Liver (tissue), 9 donors: ENCODE results near the gene ABHD6. TPM values are rescaled to one million over a fixed set of nuclear protein-coding genes. Genes with fewer than 3 reads are reported as not detected.

Experiments used
- DNase-seq: peaks from one replicate; pipeline ENCODE4 v3.0.0-alpha.2; 2017; ENCODE audit warnings: low spot score
- H3K27ac ChIP-seq, 2 donors: one replicate each; pipeline ENCODE4 v1.7.0; 2013; ENCODE audit warnings: inconsistent platforms in 2 of 2, low read length in 2 of 2, control low read depth in 1 of 2, low read depth in 1 of 2, mild to moderate bottlenecking in 1 of 2
- H3K27me3 ChIP-seq, 4 donors: one replicate each; pipeline versions ENCODE4 v1.6.1 to v1.7.0; 2013; ENCODE audit warnings: low read length in 3 of 4, inconsistent platforms in 1 of 4, mild to moderate bottlenecking in 1 of 4, moderate library complexity in 1 of 4; ENCODE audit not compliant: control insufficient read depth in 4 of 4, insufficient read depth in 4 of 4
- H3K36me3 ChIP-seq, 4 donors: one replicate each; pipeline versions ENCODE4 v1.6.1 to v1.7.0; 2013; ENCODE audit warnings: low read length in 3 of 4, mild to moderate bottlenecking in 3 of 4, low read depth in 1 of 4, moderate library complexity in 1 of 4; ENCODE audit not compliant: control insufficient read depth in 4 of 4, insufficient read depth in 3 of 4
- H3K4me1 ChIP-seq, 4 donors: one replicate each; pipeline versions ENCODE4 v1.6.1 to v1.7.0; 2013; ENCODE audit warnings: low read length in 3 of 4, mild to moderate bottlenecking in 3 of 4, moderate library complexity in 1 of 4; ENCODE audit not compliant: control insufficient read depth in 4 of 4, insufficient read depth in 4 of 4
- H3K4me3 ChIP-seq, 3 donors: one replicate each; pipeline versions ENCODE4 v1.6.1 to v1.7.0; 2013; ENCODE audit warnings: low read length in 3 of 3, control low read depth in 1 of 3, low read depth in 1 of 3, mild to moderate bottlenecking in 1 of 3
- H3K9ac ChIP-seq, 2 donors: one replicate each; pipeline ENCODE4 v1.7.0; 2013; ENCODE audit warnings: low read length in 2 of 2, mild to moderate bottlenecking in 2 of 2, moderate library complexity in 2 of 2, control low read depth in 1 of 2, low read depth in 1 of 2
- H3K9me3 ChIP-seq, 4 donors: one replicate each; pipeline versions ENCODE4 v1.6.1 to v1.7.0; 2013; ENCODE audit warnings: low read length in 3 of 4; ENCODE audit not compliant: control insufficient read depth in 4 of 4
- ATF3 ChIP-seq: IDR thresholded peaks from 2 replicates; pipeline ENCODE4 v1.6.1; 2016; ENCODE audit warnings: antibody characterized with exemption
- FOXA1 ChIP-seq: IDR thresholded peaks from 2 replicates; pipeline ENCODE4 v1.6.1; 2016; ENCODE audit warnings: antibody characterized with exemption
- FOXA2 ChIP-seq: IDR thresholded peaks from 2 replicates; pipeline ENCODE4 v1.6.1; 2016; ENCODE audit warnings: antibody characterized with exemption
- HNF4A ChIP-seq, 2 donors: conservative IDR thresholded peaks; 2 replicates each; pipeline ENCODE4 v1.6.1; 2016; ENCODE audit warnings: antibody characterized with exemption in 2 of 2, mild to moderate bottlenecking in 2 of 2
- NR2F2 ChIP-seq: IDR thresholded peaks from 2 replicates; pipeline ENCODE4 v1.6.1; 2016; ENCODE audit warnings: antibody characterized with exemption
- RAD21 ChIP-seq, 2 donors: IDR thresholded peaks; 2 replicates each; pipeline ENCODE4 v1.6.1; 2016; ENCODE audit warnings: antibody characterized with exemption in 2 of 2, mild to moderate bottlenecking in 2 of 2
- REST ChIP-seq: IDR thresholded peaks from 2 replicates; pipeline ENCODE4 v1.6.1; 2016; ENCODE audit warnings: antibody characterized with exemption, mild to moderate bottlenecking
- SP1 ChIP-seq: IDR thresholded peaks from 2 replicates; pipeline ENCODE4 v1.6.1; 2018; ENCODE audit warnings: antibody characterized with exemption, mild to moderate bottlenecking
- TAF1 ChIP-seq: conservative IDR thresholded peaks from 2 replicates; pipeline ENCODE4 v1.6.1; 2016; ENCODE audit warnings: antibody characterized with exemption, mild to moderate bottlenecking
- YY1 ChIP-seq: IDR thresholded peaks from 2 replicates; pipeline ENCODE4 v1.6.1; 2016; ENCODE audit warnings: antibody characterized with exemption, mild to moderate bottlenecking
- WGBS: extraction: QIAGEN DNeasy Blood & Tissue Kit; methylation state at CpG from one replicate; pipeline ENCODE4 v1.1.7; 2013; 5-methylcytosine and 5-hydroxymethylcytosine counted together
- polyA plus RNA-seq, 2 donors: library from polyadenylated mRNA; stranded (reverse) in 1 of 2; unstranded in 1 of 2; fragments of 200-250 nt in 1 of 2; fragments of >200 nt in 1 of 2; fragmentation: Nextera tagmentation in 1 of 2; extraction: Ambion mirVana in 1 of 2; gene quantifications; one replicate each; pipeline versions ENCODE4 v1.2.1 to v1.2.3, GENCODE V29; 2013 to 2015
- total RNA-seq, 2 donors: library from RNA; depleted of rRNA; stranded (reverse); fragments of >200 nt; gene quantifications; one replicate each; pipeline ENCODE4 v1.2.3, GENCODE V29; 2014
- donor health status: healthy.
- donor health status: healthy.
- donor health status: healthy.
- donor health status: healthy.
- donor health status: healthy.

Gene ABHD6
- total and polyA plus RNA-seq, 4 donors, result 19.8 to 60.9 (median 38.3) TPM

- no peaks in the 10 kb centered on the region for H3K9me3 ChIP-seq
- H3K27me3 ChIP-seq, result no peaks in the 10 kb centered on the region
- H3K36me3 ChIP-seq, result no peaks in the 10 kb centered on the region
- H3K27ac ChIP-seq, result peak overlapping the region; percentile 25 to 70
- H3K4me3 ChIP-seq, result no peak overlapping the region
- peak; percentile 6 for TF ChIP-seq NR2F2
- no peak for TF ChIP-seq TAF1
- WGBS, result 50% methylated on average over 10 of the region's 10 CpGs
- no peak overlapping the region for H3K9ac ChIP-seq
- H3K4me1 ChIP-seq, result peaks cover 28 to 71% (median 60%) of the 10 kb centered on the region in 4 donors
- no peak for DNase-seq
Measured at GRCh38 chr3:58191361-58191991, 46.1 kb upstream of the ABHD6 start.

- no peaks in the 10 kb centered on the region for H3K36me3 ChIP-seq
- 91% methylated on average over 5 of the region's 5 CpGs for WGBS
- TF ChIP-seq FOXA2 (no peak), HNF4A (conservative IDR thresholded peaks at IDR 0.05) (no peak), RAD21 (IDR thresholded peaks at IDR 0.05) (no peak), REST (no peak), YY1 (no peak), NR2F2 (no peak)
- DNase-seq, result no peak
- peak overlapping the region; percentile 70 to 76 for H3K27ac ChIP-seq
- no peaks in the 10 kb centered on the region for H3K9me3 ChIP-seq
- no peak overlapping the region for H3K4me3 ChIP-seq
- H3K27me3 ChIP-seq, result no peaks in the 10 kb centered on the region
- peaks cover 28 to 70% (median 60%) of the 10 kb centered on the region in 4 donors for H3K4me1 ChIP-seq
- no peak overlapping the region for H3K9ac ChIP-seq
Measured at GRCh38 chr3:58192069-58192468, 45.5 kb upstream of the ABHD6 start.

- H3K27ac ChIP-seq, result peak overlapping the region; percentile 70 to 76
- DNase-seq, result no peak
- no peaks in the 10 kb centered on the region for H3K27me3 ChIP-seq
- no peaks in the 10 kb centered on the region for H3K9me3 ChIP-seq
- H3K4me1 ChIP-seq, result peaks cover 22 to 56% (median 49%) of the 10 kb centered on the region in 4 donors
- no peak overlapping the region for H3K9ac ChIP-seq
- 68% methylated on average over 12 of the region's 12 CpGs for WGBS
- H3K36me3 ChIP-seq, result no peaks in the 10 kb centered on the region
- no peak overlapping the region for H3K4me3 ChIP-seq
- peak in 1 of 2 donors; percentile 20 for TF ChIP-seq HNF4A (conservative IDR thresholded peaks at IDR 0.05)
- TF ChIP-seq YY1, result no peak
- peak; percentile 17 for TF ChIP-seq ATF3
- TF ChIP-seq SP1, result peak; percentile 54
- peak; percentile 0 for TF ChIP-seq FOXA1
- no peak for TF ChIP-seq TAF1
Measured at GRCh38 chr3:58193682-58194407, 43.7 kb upstream of the ABHD6 start.
